GM21526 (cell line): ENCODE results near the gene RABL6.
"Not testable (repeated sequence)": the region's sequence is repeated elsewhere in the genome, so short reads cannot be mapped to it uniquely, and the experiment has no call there.

Source experiments
- ATAC-seq: cut with Tn5 transposase; IDR thresholded peaks from one replicate; pipeline ENCODE4 v1.9.1; 2021; ENCODE audit warnings: moderate library complexity; ENCODE audit not compliant: unreplicated experiment, low FRiP score

Gene RABL6

DNA sequence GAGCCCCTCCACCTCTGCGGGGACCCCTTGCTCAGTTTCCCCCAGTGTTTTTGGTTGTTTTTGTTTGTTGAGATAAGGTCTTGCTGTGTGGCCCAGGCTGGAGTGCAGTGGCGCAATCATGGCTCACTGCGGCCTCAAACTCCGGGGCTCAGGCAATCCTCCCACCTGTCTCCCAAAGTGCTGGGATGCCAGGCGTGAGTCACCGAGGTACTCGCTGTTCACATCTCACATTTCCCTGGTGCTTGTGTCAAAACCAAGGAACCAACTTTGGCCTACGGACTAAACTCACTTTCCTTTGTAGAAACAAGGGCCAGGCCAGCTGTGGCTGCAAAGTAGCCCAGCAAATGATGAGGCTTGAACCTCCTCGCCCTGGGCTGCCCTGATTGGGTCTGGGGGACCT is 24.8 kb downstream of the RABL6 start:
- ATAC-seq, result no peak

DNA sequence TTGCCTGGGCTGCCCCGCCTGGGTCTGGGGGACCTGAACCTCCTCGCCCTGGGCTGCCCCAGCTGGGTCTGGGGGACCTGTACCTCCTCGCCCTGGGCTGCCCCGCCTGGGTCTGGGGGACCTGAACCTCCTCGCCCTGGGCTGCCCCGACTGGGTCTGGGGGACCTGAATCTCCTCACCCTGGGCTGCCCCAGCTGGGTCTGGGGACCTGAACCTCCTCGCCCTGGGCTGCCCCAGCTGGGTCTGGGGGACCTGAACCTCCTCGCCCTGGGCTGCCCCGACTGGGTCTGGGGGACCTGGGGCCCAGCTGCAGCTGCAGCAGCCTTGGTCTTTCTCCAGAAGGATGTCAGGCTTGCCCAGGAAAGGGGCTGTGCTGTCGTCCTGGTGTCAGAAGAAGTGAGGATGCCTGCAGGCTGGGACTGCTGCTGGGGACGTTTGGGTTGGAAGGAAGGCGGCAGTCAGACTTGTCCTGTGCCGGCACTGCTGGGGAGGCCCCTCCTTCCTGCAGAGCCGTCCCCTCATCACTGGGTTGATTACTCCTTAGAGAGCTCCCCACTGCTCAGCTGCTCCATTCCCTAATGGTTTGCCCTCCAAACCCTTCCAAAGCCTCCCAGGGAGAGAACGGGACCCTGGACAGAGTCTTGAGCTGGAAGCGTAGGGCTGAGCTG is 25.8 kb downstream of the RABL6 start:
- ATAC-seq, result not testable (repeated sequence)

DNA sequence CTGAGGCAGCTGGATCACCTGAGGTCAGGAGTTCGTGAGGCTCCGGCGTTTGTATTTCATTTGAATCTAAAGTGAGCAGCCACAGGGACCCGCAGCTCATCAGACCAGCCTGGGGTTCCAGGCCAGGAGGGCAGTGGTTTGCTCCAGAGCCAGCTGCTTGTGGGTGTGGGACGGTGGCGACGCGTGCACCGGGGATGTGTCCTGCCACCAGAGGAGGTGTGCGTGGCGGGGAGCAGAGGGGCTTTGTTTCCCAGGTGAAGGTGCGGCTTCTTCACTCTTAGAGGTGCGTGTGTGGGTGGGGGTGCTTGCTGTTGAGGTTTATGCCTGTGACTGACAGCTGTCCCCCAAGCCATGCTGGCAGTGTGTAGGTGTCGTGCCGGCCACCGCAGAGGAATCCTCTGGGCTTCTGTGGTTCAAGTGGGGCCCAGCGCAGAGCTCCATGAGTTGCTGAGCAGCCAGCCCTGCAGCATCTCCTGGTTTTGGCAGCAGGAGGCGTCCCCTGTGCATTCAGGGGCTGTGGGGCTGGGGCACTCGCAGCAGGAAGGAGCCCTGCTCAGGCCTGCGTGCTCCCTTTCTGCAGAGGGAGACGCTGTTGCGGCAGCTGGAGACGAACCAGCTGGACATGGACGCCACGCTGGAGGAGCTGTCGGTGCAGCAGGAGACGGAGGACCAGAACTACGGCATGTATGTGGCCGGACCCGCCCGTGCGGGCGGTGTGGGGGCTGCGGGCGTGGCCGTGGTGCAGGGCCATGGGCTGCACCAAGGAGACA is 27.6 kb downstream of the RABL6 start:
- ATAC-seq, result no peak

DNA sequence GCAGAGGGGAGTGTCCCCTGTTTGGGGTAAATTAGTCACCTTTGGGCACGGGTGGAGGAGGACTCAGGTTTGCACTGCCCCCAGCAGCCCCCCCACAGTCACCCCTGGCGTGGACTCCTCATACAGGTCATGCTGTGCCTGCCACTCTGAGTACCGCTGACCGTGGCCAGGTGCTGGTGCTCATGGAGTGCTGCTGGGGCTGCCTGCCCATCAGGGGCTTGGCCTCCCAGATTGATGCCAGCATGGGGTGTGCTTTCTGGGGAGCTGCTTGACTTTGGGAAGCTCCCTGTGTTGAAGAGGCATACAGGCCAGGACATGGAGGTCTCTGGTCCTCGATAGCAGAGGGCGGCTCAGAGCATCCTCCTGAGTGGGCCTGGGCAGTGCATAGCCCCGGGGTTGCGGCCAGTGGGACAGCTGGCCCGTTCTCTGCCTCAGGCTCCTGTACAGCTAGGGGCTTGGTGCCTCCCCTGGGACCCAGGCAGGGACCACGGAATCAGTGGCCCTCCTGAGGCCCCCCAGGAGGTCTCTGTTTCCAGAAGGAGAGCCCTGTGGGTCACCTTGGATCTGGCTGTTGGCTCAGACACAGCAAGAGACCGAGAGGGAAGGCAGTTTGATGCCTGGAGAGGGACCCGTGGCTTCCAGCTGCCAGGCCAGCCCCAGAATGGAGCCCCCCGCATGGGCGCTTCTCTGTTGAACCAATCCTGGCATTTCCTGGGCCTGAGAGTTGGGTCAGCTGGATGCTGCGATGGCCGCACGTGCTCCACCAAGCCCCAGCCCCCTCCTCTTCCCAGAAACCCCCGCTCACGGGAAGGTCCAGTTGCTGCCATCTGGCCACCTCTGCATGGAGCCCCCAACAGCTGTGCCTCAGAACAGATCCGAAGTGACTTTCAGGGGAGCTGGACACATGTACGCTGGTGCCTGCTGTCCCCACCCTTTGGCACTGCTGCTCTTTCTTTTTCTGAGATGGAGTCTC is 28.5 kb downstream of the RABL6 start:
- ATAC-seq, result no peak

DNA sequence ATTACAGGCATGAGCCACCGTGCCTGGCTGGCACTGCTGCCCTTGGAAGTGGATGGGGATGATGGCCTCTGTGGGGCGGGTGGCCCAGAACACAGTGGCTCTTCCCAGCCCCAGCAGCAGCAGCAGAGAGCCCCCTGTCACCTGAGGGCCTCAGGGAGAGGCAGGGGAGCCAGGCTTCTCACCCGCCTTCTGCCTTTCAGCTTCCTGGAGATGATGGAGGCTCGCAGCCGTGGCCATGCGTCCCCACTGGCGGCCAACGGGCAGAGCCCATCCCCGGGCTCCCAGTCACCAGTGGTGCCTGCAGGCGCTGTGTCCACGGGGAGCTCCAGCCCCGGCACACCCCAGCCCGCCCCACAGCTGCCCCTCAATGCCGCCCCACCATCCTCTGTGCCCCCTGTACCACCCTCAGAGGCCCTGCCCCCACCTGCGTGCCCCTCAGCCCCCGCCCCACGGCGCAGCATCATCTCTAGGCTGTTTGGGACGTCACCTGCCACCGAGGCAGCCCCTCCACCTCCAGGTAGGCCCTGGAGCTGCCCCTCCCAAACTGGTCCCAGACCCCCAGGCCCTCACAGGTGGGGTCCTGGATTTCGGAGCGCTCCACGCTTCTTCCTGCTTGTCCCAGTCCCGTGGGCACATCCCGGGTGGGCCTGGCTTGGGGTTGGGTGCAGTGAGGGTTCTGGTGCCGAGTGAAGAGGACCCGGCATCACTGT is 29.6 kb downstream of the RABL6 start:
- ATAC-seq, result no peak

DNA sequence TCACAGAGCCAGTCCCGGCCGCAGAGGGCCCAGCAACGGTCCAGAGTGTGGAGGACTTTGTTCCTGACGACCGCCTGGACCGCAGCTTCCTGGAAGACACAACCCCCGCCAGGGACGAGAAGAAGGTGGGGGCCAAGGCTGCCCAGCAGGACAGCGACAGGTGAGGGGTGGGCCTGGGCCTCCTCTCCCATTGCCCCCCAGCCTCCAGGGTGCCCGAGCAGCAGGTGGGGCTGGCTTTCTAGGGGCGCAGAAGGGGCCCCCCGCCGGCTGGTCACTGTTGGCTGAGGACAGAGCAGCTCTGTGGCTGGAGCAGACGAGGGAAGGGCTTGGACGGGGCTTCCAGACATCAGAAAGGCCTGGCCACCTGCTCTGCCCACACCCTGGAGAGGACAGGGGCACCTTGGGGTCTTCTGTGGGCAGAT is 30.1 kb downstream of the RABL6 start:
- not testable (repeated sequence) for ATAC-seq

DNA sequence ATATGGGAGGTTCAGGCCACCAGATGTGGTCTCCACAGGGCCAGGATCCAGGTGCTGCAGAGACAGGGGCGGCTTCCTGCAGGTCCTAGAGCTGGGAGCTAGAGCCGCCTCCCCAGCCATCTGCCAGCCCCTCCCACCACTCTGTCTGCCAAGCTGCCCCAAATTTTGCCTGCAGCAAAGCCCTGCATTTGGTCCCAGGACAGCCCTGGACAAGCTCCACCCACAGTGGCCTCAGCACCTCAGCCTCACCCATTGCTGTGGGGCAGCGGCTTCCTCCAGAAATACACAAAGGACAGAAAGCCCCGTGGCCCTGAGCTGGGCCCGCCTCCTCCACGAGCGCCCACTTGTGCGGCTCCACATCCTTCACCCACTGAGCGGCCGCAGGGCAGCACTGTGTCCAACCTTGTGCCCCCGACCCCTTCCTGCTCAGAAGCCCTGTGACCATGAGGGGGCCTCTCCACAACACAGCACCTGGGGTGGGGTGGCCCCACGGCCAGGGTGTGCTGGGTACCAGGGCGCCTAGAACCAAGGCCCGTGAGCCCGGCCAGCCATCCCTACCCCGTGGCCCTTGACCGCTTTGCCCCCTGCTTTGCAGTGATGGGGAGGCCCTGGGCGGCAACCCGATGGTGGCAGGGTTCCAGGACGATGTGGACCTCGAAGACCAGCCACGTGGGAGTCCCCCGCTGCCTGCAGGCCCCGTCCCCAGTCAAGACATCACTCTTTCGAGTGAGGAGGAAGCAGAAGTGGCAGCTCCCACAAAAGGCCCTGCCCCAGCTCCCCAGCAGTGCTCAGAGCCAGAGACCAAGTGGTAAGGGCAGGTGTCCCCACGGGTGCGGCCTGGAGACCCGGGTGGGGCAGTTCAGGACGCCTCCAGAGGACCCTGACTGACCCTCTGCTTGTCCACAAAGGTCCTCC is 30.8 kb downstream of the RABL6 start:
- ATAC-seq, result no peak

DNA sequence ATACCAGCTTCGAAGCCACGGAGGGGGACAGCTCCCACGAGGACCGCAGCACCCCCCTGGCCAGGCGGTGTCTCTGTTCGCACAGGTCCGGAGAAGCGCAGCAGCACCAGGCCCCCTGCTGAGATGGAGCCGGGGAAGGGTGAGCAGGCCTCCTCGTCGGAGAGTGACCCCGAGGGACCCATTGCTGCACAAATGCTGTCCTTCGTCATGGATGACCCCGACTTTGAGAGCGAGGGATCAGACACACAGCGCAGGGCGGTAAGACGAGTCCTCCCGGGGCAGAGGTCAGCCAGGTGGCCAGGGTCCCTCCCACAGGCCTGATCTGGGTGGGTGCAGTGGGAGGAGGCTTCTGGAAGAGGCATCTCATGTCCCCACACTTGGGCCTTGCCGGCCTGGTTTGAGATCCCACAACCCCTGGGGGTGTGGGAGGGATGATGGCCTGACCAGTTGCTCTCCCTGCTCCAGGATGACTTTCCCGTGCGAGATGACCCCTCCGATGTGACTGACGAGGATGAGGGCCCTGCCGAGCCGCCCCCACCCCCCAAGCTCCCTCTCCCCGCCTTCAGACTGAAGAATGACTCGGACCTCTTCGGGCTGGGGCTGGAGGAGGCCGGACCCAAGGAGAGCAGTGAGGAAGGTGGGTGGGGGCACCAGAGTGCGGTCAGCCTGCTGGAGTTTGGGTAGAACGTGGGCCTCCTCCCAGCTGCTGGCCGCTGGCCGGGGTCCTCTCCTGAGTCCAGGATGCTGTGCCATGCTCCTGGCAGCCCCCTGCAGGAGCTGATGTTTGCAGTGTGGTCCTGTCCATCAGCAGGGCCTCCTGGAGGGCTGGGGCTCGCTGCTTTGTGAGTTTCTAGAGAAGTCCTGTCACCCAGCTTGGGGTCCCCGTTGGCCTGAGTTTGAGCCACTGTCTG is 31.7 kb downstream of the RABL6 start:
- ATAC-seq, result no peak

DNA sequence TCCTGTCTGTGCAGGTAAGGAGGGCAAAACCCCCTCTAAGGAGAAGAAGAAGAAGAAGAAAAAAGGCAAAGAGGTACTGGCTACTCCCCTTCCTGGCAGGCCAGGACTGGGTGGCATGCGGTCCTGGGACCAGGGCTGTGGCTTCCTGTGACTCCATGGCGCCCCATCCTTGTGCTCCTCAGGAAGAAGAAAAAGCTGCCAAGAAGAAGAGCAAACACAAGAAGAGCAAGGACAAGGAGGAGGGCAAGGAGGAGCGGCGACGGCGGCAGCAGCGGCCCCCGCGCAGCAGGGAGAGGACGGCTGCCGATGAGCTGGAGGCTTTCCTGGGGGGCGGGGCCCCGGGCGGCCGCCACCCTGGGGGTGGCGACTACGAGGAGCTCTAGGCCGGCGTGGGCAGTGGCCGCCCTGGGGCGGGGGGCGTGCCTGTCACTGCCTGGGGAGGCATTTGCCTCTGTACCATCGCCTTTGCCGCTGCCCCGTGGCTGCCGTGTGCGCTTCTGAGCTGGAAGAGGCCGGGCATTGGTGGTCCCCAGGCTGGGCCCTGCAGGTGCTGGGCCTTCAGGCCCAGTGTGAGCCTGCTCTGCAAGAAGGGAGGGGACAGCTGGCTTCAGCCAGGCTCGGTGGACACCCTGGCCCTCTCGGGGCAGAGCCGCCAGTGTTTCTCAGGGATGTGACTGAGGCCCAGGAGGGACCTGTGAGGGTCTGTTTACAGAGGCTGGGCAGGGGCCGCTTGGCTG is 32.6 kb downstream of the RABL6 start:
- no peak for ATAC-seq

DNA sequence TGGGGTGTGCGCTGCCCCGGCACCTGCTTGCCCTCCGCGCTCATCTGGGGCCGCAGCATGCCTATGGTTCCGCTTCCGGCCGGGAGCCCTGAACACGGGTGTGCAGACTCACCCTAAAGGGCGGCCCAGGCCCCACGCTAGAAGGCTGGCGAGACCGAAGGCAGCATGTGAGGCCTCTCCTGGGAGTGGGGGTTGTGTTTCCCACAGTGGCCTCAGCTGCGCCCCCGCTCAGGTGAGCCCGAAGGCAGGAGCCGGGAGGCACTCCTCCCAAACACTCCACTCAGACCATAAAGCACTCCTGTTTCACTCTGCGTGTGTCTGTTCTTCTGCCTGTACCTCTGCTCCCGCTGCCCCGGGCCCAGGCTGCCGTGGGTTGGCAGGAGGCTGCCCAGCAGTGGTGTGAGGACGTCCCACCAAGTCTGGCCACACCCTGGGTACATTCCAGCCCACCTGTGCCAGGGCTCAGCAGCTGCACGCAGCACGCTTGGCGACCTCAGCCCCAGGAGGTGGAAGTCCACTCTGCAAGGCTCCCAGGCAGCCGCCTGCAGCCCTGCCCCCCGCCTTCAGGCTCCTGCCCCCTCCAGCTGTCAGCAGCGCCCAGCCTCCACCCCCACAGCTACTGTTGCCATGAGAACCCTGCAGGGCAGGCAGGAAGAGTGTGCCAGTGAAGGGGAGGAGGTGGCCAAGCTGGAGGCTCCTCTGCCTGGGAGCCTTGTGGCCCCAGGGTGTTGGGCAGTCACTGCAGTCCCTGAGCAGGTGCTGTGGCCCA is 33.3 kb downstream of the RABL6 start:
- no peak for ATAC-seq

DNA sequence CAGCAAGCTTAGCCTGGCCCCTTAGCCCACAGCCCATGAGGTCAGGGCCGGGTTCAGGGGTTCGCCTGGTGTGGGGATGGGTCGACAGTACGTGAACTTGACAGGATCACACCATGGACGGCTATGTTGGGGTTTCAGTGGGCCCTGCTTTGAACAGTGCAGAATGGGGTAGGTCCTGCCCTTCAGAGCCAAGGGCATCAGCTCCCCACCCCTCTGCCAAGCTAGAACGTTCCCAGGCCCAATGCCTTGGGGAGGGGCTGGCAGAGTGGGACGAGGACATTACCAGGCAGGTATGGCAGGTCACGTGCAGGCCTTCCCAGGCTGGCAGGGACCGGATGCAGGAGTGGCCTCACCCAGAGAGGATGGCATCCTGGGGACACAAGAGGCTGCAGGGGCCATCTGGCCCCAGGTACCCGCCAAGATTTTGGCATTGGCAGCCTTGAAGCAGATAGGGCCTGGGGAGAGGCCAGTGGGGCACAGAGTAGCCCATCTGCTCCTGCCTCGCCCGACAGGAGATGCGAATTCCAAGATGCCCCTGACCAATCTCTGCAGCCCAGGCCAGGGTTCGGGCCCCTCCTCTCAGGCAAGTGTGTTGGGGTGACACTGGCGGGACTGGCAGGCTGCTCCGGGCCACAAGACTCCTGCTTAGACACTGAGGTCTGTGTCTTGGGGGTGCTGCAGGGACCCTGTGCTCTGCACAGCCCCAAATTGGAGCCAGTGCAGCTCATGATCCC is 34.1 kb downstream of the RABL6 start:
- ATAC-seq, result not testable (repeated sequence)

DNA sequence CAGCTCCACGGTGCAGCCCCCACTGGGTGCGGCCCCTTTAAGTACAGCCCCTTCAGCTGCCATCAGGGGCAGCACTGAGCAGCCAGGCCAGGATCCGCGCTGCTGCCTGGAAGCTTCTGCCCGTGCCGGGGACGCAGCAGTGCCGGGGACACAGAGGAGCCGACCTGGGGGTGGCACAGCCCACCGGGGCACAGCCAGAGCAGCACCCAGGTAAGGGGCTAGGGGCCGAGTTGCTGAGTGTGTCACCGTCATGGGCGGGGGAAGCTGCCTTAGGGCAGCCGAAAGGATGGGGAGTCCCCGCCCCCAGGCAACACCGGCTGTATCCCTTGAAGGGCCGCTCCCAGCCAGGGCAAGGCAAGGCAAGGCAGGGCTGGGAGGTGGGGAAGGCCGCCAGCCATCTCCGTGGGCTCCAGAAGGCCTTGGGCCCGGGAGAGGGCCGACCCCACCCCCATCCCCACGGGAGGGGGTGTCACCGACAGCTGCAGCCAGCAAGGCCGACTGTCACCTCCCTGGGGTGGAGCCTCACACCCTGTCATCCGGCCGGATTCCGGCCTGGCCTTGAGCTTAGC is 34.7 kb downstream of the RABL6 start, which contains the start of gene AJM1:
TSS of gene AJM1 (plus strand) at position 99 of the 569 bp plus-strand sequence. CDS start 1,937 bp downstream, outside the sequence.
- ATAC-seq, result peak; percentile 54

DNA sequence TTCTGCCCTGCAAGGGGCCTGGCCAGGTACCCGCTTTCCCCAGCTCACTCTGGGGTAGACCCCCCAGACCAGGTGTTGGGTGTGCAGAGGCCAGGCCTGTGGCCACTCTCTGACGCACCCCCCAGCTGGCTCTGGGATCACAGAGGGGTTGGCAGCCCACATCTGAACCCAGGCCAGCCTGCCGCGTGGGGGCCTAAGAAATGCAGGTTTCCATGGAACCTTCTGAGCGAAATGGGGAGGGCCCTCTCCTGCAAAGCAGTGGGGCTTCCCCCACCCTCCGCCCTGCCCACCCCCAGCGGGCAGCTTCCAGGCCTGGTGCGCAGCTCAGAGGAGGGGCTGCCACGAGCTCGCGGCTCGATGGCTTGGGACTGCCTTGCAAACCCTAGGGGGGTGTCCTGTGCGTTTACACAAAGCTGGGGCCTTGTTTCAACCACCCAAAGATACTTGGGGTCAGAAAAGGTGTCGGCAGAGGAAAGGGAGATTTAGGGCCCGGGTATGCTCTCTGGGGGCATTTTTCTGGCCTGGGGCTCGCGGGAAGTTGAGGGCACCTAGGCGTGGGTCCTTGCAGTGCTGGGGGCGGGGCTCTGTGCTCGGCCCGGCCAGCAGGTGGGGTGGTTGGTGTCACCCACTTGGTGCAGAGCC is 35.5 kb downstream of the RABL6 start:
- not testable (repeated sequence) for ATAC-seq

DNA sequence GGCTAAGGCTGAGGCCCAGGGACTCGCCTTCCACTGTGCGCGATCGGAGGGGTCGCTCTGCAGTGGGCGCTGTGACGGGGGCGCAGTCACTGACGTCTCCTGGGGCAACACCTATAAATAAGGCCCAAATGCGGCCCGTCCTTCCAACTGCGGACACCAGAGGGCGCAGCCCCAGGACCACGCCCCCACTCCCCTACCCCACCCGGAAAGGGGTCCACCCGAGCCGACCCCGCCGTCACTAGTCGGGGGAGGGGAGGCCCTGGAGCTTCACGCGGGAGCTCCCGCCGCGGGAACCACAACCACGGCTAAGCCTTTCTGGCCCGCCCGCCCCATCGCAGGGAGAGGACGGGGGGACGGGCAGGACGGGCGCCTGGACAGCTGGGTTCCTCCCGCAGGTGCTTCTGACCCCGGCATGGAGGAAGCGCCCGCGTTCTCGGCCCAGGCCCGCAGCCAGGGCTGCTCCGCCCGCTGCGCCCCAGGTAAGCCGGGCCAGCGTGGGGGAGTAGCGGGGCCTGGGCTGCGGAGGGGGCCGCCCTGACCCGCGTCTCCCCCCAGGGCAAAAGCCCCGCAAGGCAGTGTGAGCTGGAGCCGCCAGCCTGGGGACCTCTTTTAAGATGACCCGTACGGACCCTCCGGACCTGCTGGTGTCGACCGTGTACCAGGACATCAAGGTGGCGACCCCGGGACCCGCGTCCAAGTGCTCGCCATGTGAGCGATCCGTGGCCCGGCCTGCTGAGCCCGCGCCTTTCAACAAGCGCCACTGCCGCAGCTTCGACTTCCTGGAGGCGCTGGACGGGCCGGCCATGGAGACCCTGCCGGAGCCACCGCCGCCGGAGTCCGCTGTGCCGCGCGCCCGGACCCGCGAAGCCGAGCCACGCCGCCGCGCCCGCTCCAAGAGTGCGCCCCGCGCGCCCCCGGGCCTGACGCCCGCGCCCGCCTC is 36.3 kb downstream of the RABL6 start:
- ATAC-seq, result not testable (repeated sequence)
